H7 (cell line): Measurements from ENCODE around the gene RCAN1. TPM values are rescaled to one million over a fixed set of nuclear protein-coding genes. Genes with fewer than 3 reads are reported as not detected.
"Not testable (repeated sequence)": the region's sequence is repeated elsewhere in the genome, so short reads cannot be mapped to it uniquely, and the experiment has no call there.

Experiments
- DNase-seq: peaks from one replicate; pipeline ENCODE4 v3.0.0; 2012
- H3K27me3 ChIP-seq: 2 replicates; pipeline ENCODE4 v1.6.0; 2011; ENCODE audit warnings: mild to moderate bottlenecking, low read length; ENCODE audit not compliant: control insufficient read depth, insufficient read depth
- H3K36me3 ChIP-seq: replicated peaks from 2 replicates; pipeline ENCODE4 v1.5.1; 2011; ENCODE audit warnings: low read length; ENCODE audit not compliant: control insufficient read depth, insufficient read depth
- H3K4me3 ChIP-seq: 2 replicates; pipeline ENCODE4 v1.5.1; 2011; ENCODE audit warnings: low read depth, mild to moderate bottlenecking, control low read depth, low read length, moderate library complexity; ENCODE audit not compliant: insufficient read depth
- total RNA-seq: library from RNA; depleted of rRNA; stranded (reverse); fragments of >200 nt; shearing (Covaris generic); gene quantifications from 2 replicates; pipeline ENCODE4 v1.2.3, GENCODE V29; 2014

RCAN1 gene
- total RNA-seq, 1 experiment from 2014 or later: 4.0 TPM

GRCh38 chr21:34612056-34612455 is 2.9 kb downstream of the RCAN1 start:
- no peak for DNase-seq
- Histone ChIP-seq H3K36me3 (no peaks in the 10 kb centered on the region), H3K27me3 (peaks cover 31% of the 10 kb centered on the region), H3K4me3 (no peak overlapping the region)

GRCh38 chr21:34611528-34611927 is 3.4 kb downstream of the RCAN1 start:
- DNase-seq: no peak
- no peaks in the 10 kb centered on the region for H3K36me3 ChIP-seq
- H3K4me3 ChIP-seq: no peak overlapping the region
- H3K27me3 ChIP-seq: peaks cover 31% of the 10 kb centered on the region

DNA sequence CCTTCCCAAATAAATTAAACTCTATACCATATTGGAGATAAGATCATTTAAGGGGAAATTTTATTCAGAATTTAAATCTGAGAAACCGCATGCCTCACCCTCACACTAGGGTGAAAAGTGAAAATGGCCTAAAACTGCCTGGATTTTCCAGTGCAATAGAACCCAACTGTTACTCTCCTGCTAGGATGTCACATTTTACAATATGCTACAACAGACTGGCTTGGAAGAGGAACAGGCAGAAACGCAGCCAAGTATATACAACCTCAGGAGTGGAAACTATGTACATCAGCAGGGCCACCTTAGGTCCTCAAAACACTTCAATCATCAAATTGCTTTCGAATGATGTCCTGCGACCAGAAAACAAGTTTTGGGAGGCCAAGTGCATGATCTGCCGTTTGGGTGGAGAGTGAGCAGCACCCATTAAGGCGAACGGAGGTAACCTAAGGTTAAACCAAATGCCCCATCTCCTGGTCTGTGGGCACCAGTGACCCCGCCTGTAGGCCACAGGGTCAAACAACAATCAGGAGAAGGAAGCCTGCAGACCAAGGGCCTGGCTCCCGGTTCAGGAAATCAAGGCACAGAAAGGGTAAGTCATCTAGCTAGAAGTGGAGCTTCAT is 4.9 kb downstream of the RCAN1 start:
- Histone ChIP-seq H3K4me3 (no peak overlapping the region), H3K27me3 (peaks cover 31% of the 10 kb centered on the region), H3K36me3 (no peaks in the 10 kb centered on the region)
- no peak for DNase-seq

- Histone ChIP-seq H3K4me3 (no peak overlapping the region), H3K36me3 (no peaks in the 10 kb centered on the region), H3K27me3 (peaks cover 28% of the 10 kb centered on the region)
- no peak for DNase-seq
Observed at GRCh38 chr21:34609244-34609932, 5.5 kb downstream of the RCAN1 start.

GRCh38 chr21:34607376-34607775 is 7.5 kb downstream of the RCAN1 start:
- DNase-seq, H3K36me3 ChIP-seq, H3K4me3 ChIP-seq, H3K27me3 ChIP-seq: not testable (repeated sequence)

- peaks cover under 1% of the 10 kb centered on the region; the same call in 1 of the 2 replicates for H3K27me3 ChIP-seq
- no peak for DNase-seq
Observed at GRCh38 chr21:34606621-34607020, 8.3 kb downstream of the RCAN1 start.

DNA sequence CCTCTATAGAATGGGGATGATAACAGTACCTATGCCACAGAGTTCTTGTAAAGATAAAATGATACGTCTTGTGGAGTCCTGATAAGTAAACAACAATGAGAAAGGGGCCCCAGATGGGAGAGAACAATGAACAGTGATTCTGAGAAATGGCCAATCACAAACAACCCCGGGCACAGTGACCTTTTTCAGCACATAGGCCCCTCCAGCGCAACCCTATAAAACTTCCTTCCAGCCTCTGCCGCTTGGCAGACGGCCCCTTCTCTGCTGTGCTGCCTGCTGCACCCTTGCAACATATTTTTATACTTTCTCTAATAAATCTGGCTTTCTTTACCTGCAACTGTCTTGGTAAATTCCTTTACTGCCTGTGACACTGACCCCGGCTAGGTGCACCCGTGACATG is 8.9 kb downstream of the RCAN1 start:
- DNase-seq: no peak
- Histone ChIP-seq H3K36me3 (no peaks in the 10 kb centered on the region), H3K27me3 (no peaks in the 10 kb centered on the region), H3K4me3 (no peak overlapping the region)

More at GRCh38 chr21:34606621-34607020, 8.3 kb downstream of the RCAN1 start:
- Histone ChIP-seq H3K4me3 (no peak overlapping the region), H3K36me3 (no peaks in the 10 kb centered on the region)

GRCh38 chr21:34604956-34605355 is 10.0 kb downstream of the RCAN1 start:
- DNase-seq, H3K27me3 ChIP-seq, H3K36me3 ChIP-seq, H3K4me3 ChIP-seq: not testable (repeated sequence)

DNA sequence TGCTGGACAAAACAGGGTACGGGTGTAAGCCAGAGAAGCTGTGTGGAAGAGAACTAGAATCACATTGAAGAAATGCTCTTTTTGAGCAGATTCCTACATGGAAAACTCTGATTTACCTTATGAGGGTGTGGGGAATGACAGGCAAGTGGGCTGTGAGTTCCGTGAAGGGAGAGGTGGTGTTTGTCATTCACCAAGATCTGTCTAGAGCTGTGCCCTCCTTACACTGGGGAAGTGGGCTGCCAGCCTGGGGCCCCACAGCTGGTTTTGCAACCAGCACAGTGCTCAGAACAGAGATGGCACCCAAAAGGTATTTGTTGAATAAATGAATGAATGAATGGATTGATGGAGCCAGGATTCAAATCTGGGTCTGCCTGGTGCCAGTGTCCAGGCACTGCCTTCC is 10.4 kb downstream of the RCAN1 start:
- no peaks in the 10 kb centered on the region for H3K27me3 ChIP-seq
- no peaks in the 10 kb centered on the region for H3K36me3 ChIP-seq
- DNase-seq: no peak
- no peak overlapping the region for H3K4me3 ChIP-seq

- Histone ChIP-seq H3K36me3 (no peaks in the 10 kb centered on the region), H3K4me3 (no peak overlapping the region), H3K27me3 (no peaks in the 10 kb centered on the region)
- DNase-seq: no peak
Observed at GRCh38 chr21:34603710-34604057, 11.2 kb downstream of the RCAN1 start.

- H3K36me3 ChIP-seq: no peaks in the 10 kb centered on the region
- no peaks in the 10 kb centered on the region for H3K27me3 ChIP-seq
- peak; percentile 80 for DNase-seq
- no peak overlapping the region for H3K4me3 ChIP-seq
Observed at GRCh38 chr21:34603002-34603709, 11.8 kb downstream of the RCAN1 start.

- DNase-seq: no peak
- no peak overlapping the region for H3K4me3 ChIP-seq
- no peaks in the 10 kb centered on the region for H3K27me3 ChIP-seq
- no peaks in the 10 kb centered on the region for H3K36me3 ChIP-seq
Observed at GRCh38 chr21:34602061-34602460, 12.9 kb downstream of the RCAN1 start.

DNA sequence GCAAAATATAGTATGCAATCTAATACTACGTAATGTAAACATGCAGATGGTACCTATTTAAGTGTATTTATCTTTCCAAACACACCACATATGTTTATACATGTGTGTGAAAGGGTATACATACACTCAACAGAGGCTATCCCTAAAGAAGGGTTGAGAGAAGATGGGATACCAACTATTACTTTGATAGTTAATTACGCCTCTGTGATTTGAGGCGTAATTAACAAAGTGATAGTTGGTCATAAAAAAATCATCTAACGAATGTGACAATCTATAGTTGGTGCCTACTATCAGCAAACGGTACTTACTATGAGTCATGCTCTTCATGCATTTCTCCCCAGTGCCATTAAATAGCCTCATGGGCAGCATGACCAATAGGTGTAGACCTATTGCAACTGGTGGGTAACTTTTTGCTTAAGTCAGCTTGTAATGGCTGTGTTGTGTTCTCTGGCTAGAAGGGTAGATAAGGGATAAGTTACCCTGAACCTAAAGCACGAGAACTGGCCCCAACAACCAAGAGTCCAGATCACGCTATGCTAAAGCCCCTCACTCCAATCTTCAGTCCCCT is 15.3 kb downstream of the RCAN1 start:
- no peaks in the 10 kb centered on the region for H3K36me3 ChIP-seq
- H3K4me3 ChIP-seq: no peak overlapping the region
- no peaks in the 10 kb centered on the region for H3K27me3 ChIP-seq
- no peak for DNase-seq

DNA sequence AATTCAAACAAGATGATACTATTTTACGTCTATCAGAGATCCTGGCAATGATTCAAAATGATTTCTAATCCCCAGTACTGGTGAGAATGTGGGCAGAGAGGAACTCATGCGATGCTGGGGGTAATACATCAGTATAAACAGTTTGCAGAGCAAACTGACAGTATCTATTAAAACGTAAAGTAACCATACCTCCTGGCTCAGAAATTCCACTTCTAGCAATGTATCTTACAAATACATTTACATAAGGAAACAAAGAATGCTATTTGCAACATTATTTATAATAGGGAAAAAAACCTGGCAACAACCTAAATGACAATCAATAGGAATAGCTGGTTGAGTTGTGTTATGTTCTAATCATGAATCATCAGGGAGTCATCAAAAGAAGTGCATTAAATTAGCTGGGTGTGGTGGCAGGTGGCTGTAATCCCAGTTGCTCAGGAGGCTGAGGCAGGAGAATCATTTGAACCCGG is 15.9 kb downstream of the RCAN1 start:
- H3K4me3 ChIP-seq: no peak overlapping the region
- no peaks in the 10 kb centered on the region for H3K36me3 ChIP-seq
- no peak for DNase-seq
- H3K27me3 ChIP-seq: no peaks in the 10 kb centered on the region

- H3K27me3 ChIP-seq: no peaks in the 10 kb centered on the region
- no peak for DNase-seq
- no peak overlapping the region for H3K4me3 ChIP-seq
- H3K36me3 ChIP-seq: no peaks in the 10 kb centered on the region
Observed at GRCh38 chr21:34597406-34597805, 17.5 kb downstream of the RCAN1 start.
